H1 (cell line): Measurements from ENCODE around the gene SLC6A19. TPM values are rescaled to one million over a fixed set of nuclear protein-coding genes. Genes with fewer than 3 reads are reported as not detected.

Experiments
- CTCF ChIA-PET: fragments of 300-600 bp; sonication (Branson Sonifier 250); formaldehyde crosslinking; loops from one replicate; lab custom pipeline; 2021; ENCODE audit not compliant: partially characterized antibody; lab: Charles Lee
- POLR2A ChIA-PET: fragments of 300-600 bp; sonication (Branson Sonifier 250); formaldehyde crosslinking; loops from one replicate; lab custom pipeline; 2021; ENCODE audit warnings: inconsistent platforms; ENCODE audit not compliant: partially characterized antibody; lab: Charles Lee
- DNase-seq, 2 experiments: peaks; one replicate each; pipeline versions ENCODE4 v3.0.0 to v3.0.0-alpha.2; 2010 to 2022; ENCODE audit warnings: low spot score in 2 of 2, low read depth in 1 of 2, mixed read lengths in 1 of 2
- FAIRE-seq: peaks from 2 replicates; lab custom pipeline; 2011; peaks lifted over from hg19 to GRCh38; lab: Jason Lieb, UNC
- H2AFZ ChIP-seq: 2 replicates; pipeline ENCODE4 v1.8.1; 2012; ENCODE audit warnings: low read length, inconsistent platforms
- H2AK5ac ChIP-seq: 2 replicates; pipeline ENCODE4 v1.6.1; 2013; ENCODE audit warnings: low read depth, low read length
- H2BK120ac ChIP-seq: replicated peaks from 2 replicates; pipeline ENCODE3; 2013; ENCODE audit warnings: low read depth, low read length, inconsistent platforms
- H2BK12ac ChIP-seq: 2 replicates; pipeline ENCODE4 v1.6.1; 2013; ENCODE audit warnings: low read depth, low read length
- H2BK15ac ChIP-seq: 2 replicates; pipeline ENCODE4 v1.6.1; 2013; ENCODE audit warnings: low read length
- H2BK20ac ChIP-seq: 2 replicates; pipeline ENCODE4 v1.6.1; 2013; ENCODE audit warnings: low read length
- H2BK5ac ChIP-seq: 2 replicates; pipeline ENCODE4 v1.6.1; 2013; ENCODE audit warnings: low read depth, low read length
- H3K14ac ChIP-seq: 2 replicates; pipeline ENCODE4 v1.6.1; 2013; ENCODE audit warnings: inconsistent platforms; ENCODE audit not compliant: insufficient read length
- H3K18ac ChIP-seq: 2 replicates; pipeline ENCODE4 v1.6.1; 2013; ENCODE audit warnings: low read length; ENCODE audit errors: extremely low read depth
- H3K23ac ChIP-seq: 2 replicates; pipeline ENCODE4 v1.6.1; 2013; ENCODE audit warnings: inconsistent platforms; ENCODE audit not compliant: insufficient read length
- H3K23me2 ChIP-seq: 2 replicates; pipeline ENCODE4 v1.6.1; 2013; ENCODE audit warnings: low read depth, low read length
- H3K27ac ChIP-seq: 2 replicates; pipeline ENCODE4 v1.6.1; 2011; ENCODE audit warnings: low read depth, low read length, inconsistent platforms
- H3K27me3 ChIP-seq, 4 experiments: replicated peaks in 1 of 4; 1 replicate in 1 of 4; 2 replicates in 3 of 4; pipeline versions ENCODE4 v1.6.1 to v1.8.1; 2011 to 2013; ENCODE audit warnings: low read length in 3 of 4, mild to moderate bottlenecking in 3 of 4, inconsistent platforms in 2 of 4, mixed read lengths in 2 of 4, moderate library complexity in 1 of 4; ENCODE audit not compliant: control insufficient read depth in 3 of 4, insufficient read depth in 3 of 4; ENCODE audit errors: extremely low read depth in 1 of 4
- H3K36me3 ChIP-seq, 4 experiments: 2 replicates each; pipeline versions ENCODE4 v1.6.1 to v1.8.1; 2011 to 2013; ENCODE audit warnings: mild to moderate bottlenecking in 4 of 4, low read length in 3 of 4, moderate library complexity in 2 of 4, control low read depth in 1 of 4, inconsistent platforms in 1 of 4; ENCODE audit not compliant: insufficient read depth in 4 of 4, control insufficient read depth in 2 of 4
- H3K4ac ChIP-seq: replicated peaks from 2 replicates; pipeline ENCODE3; 2013; ENCODE audit warnings: low read length, low read depth, mixed read lengths, inconsistent platforms; ENCODE audit not compliant: insufficient read length
- H3K4me1 ChIP-seq, 4 experiments: replicated peaks in 1 of 4; 1 replicate in 1 of 4; 2 replicates in 3 of 4; pipeline versions ENCODE4 v1.6.1 to v1.8.1; 2011 to 2013; ENCODE audit warnings: low read length in 3 of 4, inconsistent platforms in 2 of 4, mixed read lengths in 1 of 4; ENCODE audit not compliant: insufficient read depth in 4 of 4, control insufficient read depth in 3 of 4
- H3K4me2 ChIP-seq, 2 experiments: 2 replicates each; pipeline versions ENCODE4 v1.6.1 to v1.8.1; 2011 to 2013; ENCODE audit warnings: low read depth in 2 of 2, low read length in 2 of 2, control low read depth in 1 of 2, inconsistent platforms in 1 of 2, mild to moderate bottlenecking in 1 of 2; ENCODE audit not compliant: insufficient read depth in 1 of 2
- H3K4me3 ChIP-seq, 4 experiments: fragments of 200-600, 300-600 bp in 1 of 4; sonication (generic), shearing (Covaris generic), sonication (Bioruptor Twin) in 1 of 4; 2 replicates each; pipeline versions ENCODE4 v1.5.1 to v1.8.1; 2011 to 2016; ENCODE audit warnings: low read length in 4 of 4, low read depth in 3 of 4, control low read depth in 2 of 4, inconsistent platforms in 2 of 4, mild to moderate bottlenecking in 2 of 4, mixed read lengths in 1 of 4, moderate library complexity in 1 of 4; ENCODE audit not compliant: insufficient read depth in 2 of 4; ENCODE audit errors: extremely low read depth in 1 of 4
- H3K56ac ChIP-seq: replicated peaks from 2 replicates; pipeline ENCODE3; 2013; ENCODE audit warnings: low read depth, mild to moderate bottlenecking, mixed read lengths, low read length, inconsistent platforms; ENCODE audit not compliant: insufficient read length
- H3K79me1 ChIP-seq: 2 replicates; pipeline ENCODE4 v1.6.1; 2013; ENCODE audit warnings: low read depth, low read length, control low read depth
- H3K79me2 ChIP-seq, 2 experiments: 2 replicates each; pipeline versions ENCODE4 v1.6.1 to v1.8.1; 2012 to 2013; ENCODE audit warnings: low read length in 2 of 2, mild to moderate bottlenecking in 2 of 2, inconsistent platforms in 1 of 2; ENCODE audit not compliant: insufficient read depth in 2 of 2, control insufficient read depth in 1 of 2
- H3K9ac ChIP-seq, 4 experiments: replicated peaks in 1 of 4; 1 replicate in 1 of 4; 2 replicates in 3 of 4; pipeline versions ENCODE4 v1.6.1 to v1.8.1; 2011 to 2013; ENCODE audit warnings: low read depth in 3 of 4, low read length in 3 of 4, control low read depth in 2 of 4, mild to moderate bottlenecking in 2 of 4, moderate library complexity in 2 of 4, inconsistent platforms in 1 of 4; ENCODE audit errors: extremely low read depth in 1 of 4
- H3K9me3 ChIP-seq, 2 experiments: 2 replicates each; pipeline versions ENCODE4 v1.6.1 to v1.8.1; 2012 to 2013; ENCODE audit warnings: mild to moderate bottlenecking in 2 of 2, moderate library complexity in 2 of 2, control low read depth in 1 of 2, inconsistent platforms in 1 of 2, low read depth in 1 of 2, low read length in 1 of 2, mixed read lengths in 1 of 2; ENCODE audit not compliant: insufficient read depth in 2 of 2
- H4K20me1 ChIP-seq, 2 experiments: replicated peaks in 1 of 2; 2 replicates each; pipeline versions ENCODE3 to v1.8.1; 2011 to 2013; ENCODE audit warnings: inconsistent platforms in 2 of 2, low read length in 2 of 2, mild to moderate bottlenecking in 1 of 2; ENCODE audit not compliant: insufficient read depth in 2 of 2, control insufficient read depth in 1 of 2
- H4K5ac ChIP-seq: 2 replicates; pipeline ENCODE4 v1.6.1; 2013; ENCODE audit warnings: low read length, low read depth, mixed read lengths, inconsistent platforms; ENCODE audit not compliant: insufficient read length
- H4K8ac ChIP-seq: 2 replicates; pipeline ENCODE4 v1.8.0; 2013; ENCODE audit warnings: mild to moderate bottlenecking, moderate library complexity, low read length, inconsistent platforms; ENCODE audit not compliant: insufficient read depth; ENCODE audit errors: extremely low read depth
- H4K91ac ChIP-seq: replicated peaks from 2 replicates; pipeline ENCODE3; 2013; ENCODE audit warnings: low read length, mixed read lengths, inconsistent platforms; ENCODE audit not compliant: insufficient read length
- BACH1 ChIP-seq: IDR thresholded peaks from 2 replicates; pipeline ENCODE4 v1.6.1; 2012; ENCODE audit warnings: low read length, improper control_type of control experiment
- CBX5 ChIP-seq: fragments of 300-800, 300-1000 bp; sonication (generic); IDR thresholded peaks from 2 replicates; pipeline ENCODE4 v1.7.1; 2016; ENCODE audit warnings: antibody characterized with exemption, low read length, low read depth
- CEBPB ChIP-seq: IDR thresholded peaks from 2 replicates; pipeline ENCODE4 v1.6.1; 2012; ENCODE audit warnings: low read depth, low read length
- EGR1 ChIP-seq: IDR thresholded peaks from 2 replicates; pipeline ENCODE4 v1.6.1; 2011; ENCODE audit warnings: low read depth, low read length, borderline replicate concordance
- FOSL1 ChIP-seq: IDR thresholded peaks from 2 replicates; pipeline ENCODE4 v1.6.1; 2011; ENCODE audit warnings: mild to moderate bottlenecking, low read depth, low read length, moderate library complexity; ENCODE audit not compliant: insufficient read depth
- NRF1 ChIP-seq: IDR thresholded peaks from 2 replicates; pipeline ENCODE4 v1.6.1; 2011; ENCODE audit warnings: mild to moderate bottlenecking, low read depth, low read length, improper control_type of control experiment
- POLR2A ChIP-seq, 2 experiments: IDR thresholded peaks; 1 replicate in 1 of 2; 2 replicates in 1 of 2; pipeline ENCODE4 v1.6.1; 2011; ENCODE audit warnings: low read depth in 2 of 2, low read length in 2 of 2, mild to moderate bottlenecking in 2 of 2; ENCODE audit errors: control extremely low read depth in 1 of 2
- POU5F1 ChIP-seq: IDR thresholded peaks from 2 replicates; pipeline ENCODE4 v1.6.1; 2011; ENCODE audit warnings: low read depth, mild to moderate bottlenecking, low read length, moderate library complexity
- RBBP5 ChIP-seq: IDR thresholded peaks from 2 replicates; pipeline ENCODE4 v1.7.1; 2012; ENCODE audit warnings: low read depth, mild to moderate bottlenecking, inconsistent platforms, low read length, moderate library complexity, borderline replicate concordance
- SIN3A ChIP-seq, 2 experiments: IDR thresholded peaks in 1 of 2; conservative IDR thresholded peaks in 1 of 2; 2 replicates each; pipeline ENCODE4 v1.6.1; 2011 to 2012; ENCODE audit warnings: low read length in 2 of 2, improper control_type of control experiment in 1 of 2, low read depth in 1 of 2, mild to moderate bottlenecking in 1 of 2
- TBP ChIP-seq: IDR thresholded peaks from 2 replicates; pipeline ENCODE4 v1.6.1; 2011; ENCODE audit warnings: low read depth, low read length, improper control_type of control experiment
- WGBS, 2 experiments: shearing (Covaris generic) in 1 of 2; methylation state at CpG; one replicate each; pipeline versions ENCODE4 v1.1.6 to v1.1.7; 2013 to 2015; ENCODE audit warnings: low lambda C conversion rate in 2 of 2, mixed read lengths in 2 of 2, inconsistent platforms in 1 of 2, low coverage in 1 of 2, missing lambda C conversion rate in 1 of 2; ENCODE audit not compliant: insufficient replicate concordance in 2 of 2, insufficient coverage in 1 of 2, insufficient read length in 1 of 2; ENCODE audit errors: extremely low coverage in 1 of 2, missing lambda C conversion rate in 1 of 2; 5-methylcytosine and 5-hydroxymethylcytosine counted together
- polyA plus RNA-seq, 7 experiments: library from polyadenylated mRNA; depleted of rRNA in 3 of 7; stranded (reverse) in 5 of 7; unstranded in 2 of 7; fragments of >200 nt in 5 of 7; fragments of 200-250 nt in 2 of 7; gene quantifications; 1 replicate in 5 of 7; 2 replicates in 1 of 7; 4 replicates in 1 of 7; pipeline versions ENCODE4 v1.2.1 to v1.2.3, GENCODE V29; 2011 to 2013; ENCODE audit warnings: missing spikeins in 2 of 7, mixed read lengths in 2 of 7
- total RNA-seq: library from RNA; stranded (reverse); fragmentation: NEBNext Ultra II Directional; extraction: Animal tissue kit (Norgen Biotek cat#: 25700); gene quantifications from 2 replicates; pipeline ENCODE4 v1.2.1, GENCODE V29; 2021
- TF ChIP-seq, protein P1 (sequence below): IDR thresholded peaks from 2 replicates; pipeline ENCODE4 v1.6.1; 2012; ENCODE audit warnings: inconsistent platforms
- TF ChIP-seq, protein P2 (sequence below): IDR thresholded peaks from 2 replicates; pipeline ENCODE4 v1.6.1; 2012; ENCODE audit warnings: inconsistent platforms

The SLC6A19 gene
- total and polyA plus RNA-seq, 2 of the 8 experiments (the other 6 are each of a cell fraction or from before 2014, with no cell fraction given), result 0.02 TPM; not detected in 1

DNA sequence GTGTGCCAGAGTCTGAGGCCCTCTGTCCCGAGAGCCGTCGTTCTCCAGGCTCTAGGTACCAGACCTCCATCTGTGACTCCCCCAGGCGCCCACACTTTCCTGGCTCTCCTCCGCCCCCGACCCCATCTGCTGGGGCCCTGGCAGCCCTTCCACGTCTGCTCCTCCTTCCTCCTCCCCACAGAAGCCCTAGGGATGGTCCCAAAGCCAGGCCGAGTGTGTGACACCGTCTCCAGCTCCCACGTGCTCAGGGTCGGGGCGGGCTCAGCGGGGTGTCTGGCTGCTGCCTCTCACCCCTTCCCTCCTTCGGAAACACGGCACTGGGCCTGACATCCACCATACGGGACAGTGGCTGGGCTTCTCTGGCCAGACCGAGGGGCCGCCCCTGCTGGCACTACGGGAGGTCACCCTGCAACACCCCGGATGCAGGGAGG is 20.5 kb upstream of the SLC6A19 start:
- Histone ChIP-seq H3K23me2 (no peaks in the 10 kb centered on the region), H2AFZ (no peak overlapping the region), H3K79me2 (no peaks in the 10 kb centered on the region), H2BK20ac (no peak overlapping the region), H3K14ac (no peak overlapping the region), H2BK15ac (no peak overlapping the region), H2AK5ac (no peak overlapping the region), H3K27ac (no peak overlapping the region), H4K5ac (no peak overlapping the region), H4K91ac (no peak overlapping the region), H3K23ac (no peak overlapping the region), H3K4me2 (no peak overlapping the region), H2BK120ac (no peak overlapping the region), H3K27me3 (no peaks in the 10 kb centered on the region), H3K18ac (no peak overlapping the region), H3K4me3 (no peak overlapping the region), H2BK12ac (no peak overlapping the region), H4K8ac (no peak overlapping the region; the same call in 1 of the 2 replicates), H3K79me1 (no peaks in the 10 kb centered on the region), H3K9me3 (peaks cover 0 to 3% of the 10 kb centered on the region in 2 experiments; a peak in 1 of 4 replicates), H3K56ac (no peak overlapping the region), H4K20me1 (no peaks in the 10 kb centered on the region), H2BK5ac (no peak overlapping the region), H3K4me1 (0 out of 7 replicates have a peak, but pooled peaks cover 0 to 4% (median 0%) of the 10 kb centered on the region in 4 experiments), H3K9ac (no peak overlapping the region), H3K4ac (no peak overlapping the region), H3K36me3 (no peaks in the 10 kb centered on the region)
- CTCF ChIA-PET, result interaction anchor here (0.5 to 5.5 kb wide), 4 partner anchors 13 to 199 kb away, joined by 3 to 30 read pairs (median 4); no protein-coding TSS in a partner anchor
- WGBS, 2 experiments, result 84% methylated on average over 12 of the region's 20 CpGs; no CpG with 5 or more reads in 1 of the 2 experiments
- FAIRE-seq, result no peak
- no peak for DNase-seq
- POLR2A ChIA-PET, result interaction anchor here (1.0 kb wide), 1 partner anchor 46 kb away, joined by 3 read pairs; no protein-coding TSS in a partner anchor
- no peak for TF ChIP-seq NRF1
- TF ChIP-seq EGR1, result no peak
- TF ChIP-seq TBP, result no peak
- TF ChIP-seq SIN3A (conservative IDR thresholded peaks at IDR 0.05 in 1 of 2, IDR thresholded peaks at IDR 0.05 in 1 of 2; ENCODE audit: low read depth in 1 of 2, low read length in 2 of 2), result no peak
- TF ChIP-seq CEBPB, result no peak
- TF ChIP-seq, protein P1, sequence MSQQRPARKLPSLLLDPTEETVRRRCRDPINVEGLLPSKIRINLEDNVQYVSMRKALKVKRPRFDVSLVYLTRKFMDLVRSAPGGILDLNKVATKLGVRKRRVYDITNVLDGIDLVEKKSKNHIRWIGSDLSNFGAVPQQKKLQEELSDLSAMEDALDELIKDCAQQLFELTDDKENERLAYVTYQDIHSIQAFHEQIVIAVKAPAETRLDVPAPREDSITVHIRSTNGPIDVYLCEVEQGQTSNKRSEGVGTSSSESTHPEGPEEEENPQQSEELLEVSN, result no peak
- no peak for TF ChIP-seq BACH1
- no peak for TF ChIP-seq POU5F1
- no peak for TF ChIP-seq CBX5
- TF ChIP-seq, protein P2, sequence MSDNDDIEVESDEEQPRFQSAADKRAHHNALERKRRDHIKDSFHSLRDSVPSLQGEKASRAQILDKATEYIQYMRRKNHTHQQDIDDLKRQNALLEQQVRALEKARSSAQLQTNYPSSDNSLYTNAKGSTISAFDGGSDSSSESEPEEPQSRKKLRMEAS, result no peak
- no peak for TF ChIP-seq RBBP5
- no peak for TF ChIP-seq POLR2A (IDR thresholded peaks at IDR 0.05; ENCODE audit: control extremely low read depth in 1 of 2, low read depth in 2 of 2, low read length in 2 of 2)
- TF ChIP-seq FOSL1, result no peak
